GM12864 (cell line): ENCODE data around the gene HS3ST3A1.

Experiments used
- DNase-seq: peaks from one replicate; pipeline ENCODE4 v3.0.0-alpha.2; 2011; ENCODE audit warnings: low read depth
- H3K4me3 ChIP-seq: 2 replicates; pipeline ENCODE4 v1.5.1; 2011; ENCODE audit warnings: mild to moderate bottlenecking, low read depth, low read length, control low read depth
- CTCF ChIP-seq: IDR thresholded peaks from 2 replicates; pipeline ENCODE4 v1.5.1; 2011; ENCODE audit warnings: low read depth, mild to moderate bottlenecking, moderate library complexity, low read length, control low read depth, inconsistent platforms; ENCODE audit errors: missing control alignments

HS3ST3A1 gene

GRCh38 chr17:13542636-13543035 lies 59.1 kb downstream of the HS3ST3A1 start:
- no peak for TF ChIP-seq CTCF
- H3K4me3 ChIP-seq: no peak overlapping the region
- no peak for DNase-seq

- DNase-seq: no peak
- H3K4me3 ChIP-seq: no peak overlapping the region
- TF ChIP-seq CTCF: no peak
Observed at GRCh38 chr17:13541032-13541480, 60.7 kb downstream of the HS3ST3A1 start.

- H3K4me3 ChIP-seq: no peak overlapping the region
- no peak for DNase-seq
- TF ChIP-seq CTCF: no peak
Observed at GRCh38 chr17:13540546-13540945, 61.2 kb downstream of the HS3ST3A1 start.

GRCh38 chr17:13539421-13539820 lies 62.3 kb downstream of the HS3ST3A1 start:
- DNase-seq: no peak
- H3K4me3 ChIP-seq: no peak overlapping the region
- TF ChIP-seq CTCF: no peak

GRCh38 chr17:13538841-13539411 lies 62.8 kb downstream of the HS3ST3A1 start:
- TF ChIP-seq CTCF: no peak
- no peak for DNase-seq
- H3K4me3 ChIP-seq: no peak overlapping the region

GRCh38 chr17:13537871-13538643 lies 63.7 kb downstream of the HS3ST3A1 start:
- no peak for DNase-seq
- TF ChIP-seq CTCF: no peak
- no peak overlapping the region for H3K4me3 ChIP-seq

- H3K4me3 ChIP-seq: no peak overlapping the region
- no peak for DNase-seq
Observed at GRCh38 chr17:13537167-13537731, 64.5 kb downstream of the HS3ST3A1 start.

More at GRCh38 chr17:13537167-13537731, 64.5 kb downstream of the HS3ST3A1 start:
- no peak for TF ChIP-seq CTCF
